Activated CD4-positive, alpha-beta T cell treated with anti-CD3 and anti-CD28 coated beads, Interleukin-2, Interleukin-4, amounts not matched to agents 100 ng/mL and 50 ng/mL, durations not matched to agents 16 hours and 8 hours (primary cell): ENCODE data around the gene DSCAM.
"Not testable (repeated sequence)": the region's sequence is repeated elsewhere in the genome, so short reads cannot be mapped to it uniquely, and the experiment has no call there.

Source experiments
- DNase-seq: peaks from one replicate; pipeline ENCODE4 v3.0.0-alpha.2; 2020; ENCODE audit warnings: low spot score

Gene DSCAM

GRCh38 chr21:40313260-40313659, 533.7 kb downstream of the DSCAM start:
- no peak for DNase-seq

- DNase-seq: no peak
Measured at GRCh38 chr21:40300300-40300699, 546.7 kb downstream of the DSCAM start.

- no peak for DNase-seq
Measured at GRCh38 chr21:40299451-40299850, 547.5 kb downstream of the DSCAM start.

GRCh38 chr21:40294345-40294744, 552.6 kb downstream of the DSCAM start:
- DNase-seq: no peak

GRCh38 chr21:40291560-40291959, 555.4 kb downstream of the DSCAM start:
- DNase-seq: no peak

- no peak for DNase-seq
Measured at GRCh38 chr21:40284409-40284808, 562.5 kb downstream of the DSCAM start.

GRCh38 chr21:40282912-40283886, 563.8 kb downstream of the DSCAM start:
- no peak for DNase-seq

- DNase-seq: no peak
Measured at GRCh38 chr21:40278345-40278744, 568.6 kb downstream of the DSCAM start.

- no peak for DNase-seq
Measured at GRCh38 chr21:40276001-40276400, 571.0 kb downstream of the DSCAM start.

GRCh38 chr21:40272037-40272436, 574.9 kb downstream of the DSCAM start:
- DNase-seq: no peak

- no peak for DNase-seq
Measured at GRCh38 chr21:40271164-40271563, 575.8 kb downstream of the DSCAM start.

GRCh38 chr21:40270047-40270446, 576.9 kb downstream of the DSCAM start:
- no peak for DNase-seq

- DNase-seq: no peak
Measured at GRCh38 chr21:40269239-40269638, 577.7 kb downstream of the DSCAM start.

- DNase-seq: not testable (repeated sequence)
Measured at GRCh38 chr21:40258456-40258855, 588.5 kb downstream of the DSCAM start.

- DNase-seq: no peak
Measured at GRCh38 chr21:40257342-40257741, 589.6 kb downstream of the DSCAM start.

GRCh38 chr21:40255518-40256444, 591.2 kb downstream of the DSCAM start:
- no peak for DNase-seq

GRCh38 chr21:40254540-40255465, 592.2 kb downstream of the DSCAM start:
- no peak for DNase-seq

GRCh38 chr21:40253112-40253511, 593.8 kb downstream of the DSCAM start:
- DNase-seq: no peak

- no peak for DNase-seq
Measured at GRCh38 chr21:40250514-40251294, 596.3 kb downstream of the DSCAM start.

- no peak for DNase-seq
Measured at GRCh38 chr21:40244981-40245380, 602.0 kb downstream of the DSCAM start.

- no peak for DNase-seq
Measured at GRCh38 chr21:40243685-40244084, 603.3 kb downstream of the DSCAM start.
